Astrocyte (in vitro differentiated cells and primary cell): Measurements from ENCODE around the gene LHX2.

Source experiments
- CTCF ChIP-seq: IDR thresholded peaks from 2 replicates; pipeline ENCODE4 v1.5.1; 2011; ENCODE audit warnings: low read depth, mild to moderate bottlenecking, inconsistent platforms, low read length, moderate library complexity; ENCODE audit not compliant: insufficient read depth
- EZH2 ChIP-seq: IDR thresholded peaks from 2 replicates; pipeline ENCODE4 v1.6.1; 2012; ENCODE audit warnings: mild to moderate bottlenecking, low read length, inconsistent platforms; ENCODE audit not compliant: insufficient read depth

- TF ChIP-seq CTCF (no peak), EZH2 (no peak)
Observed at GRCh38 chr9:124040186-124040931, 28.8 kb downstream of the LHX2 start.
